ENCODE measurements around the gene TMEM178B.

DNA sequence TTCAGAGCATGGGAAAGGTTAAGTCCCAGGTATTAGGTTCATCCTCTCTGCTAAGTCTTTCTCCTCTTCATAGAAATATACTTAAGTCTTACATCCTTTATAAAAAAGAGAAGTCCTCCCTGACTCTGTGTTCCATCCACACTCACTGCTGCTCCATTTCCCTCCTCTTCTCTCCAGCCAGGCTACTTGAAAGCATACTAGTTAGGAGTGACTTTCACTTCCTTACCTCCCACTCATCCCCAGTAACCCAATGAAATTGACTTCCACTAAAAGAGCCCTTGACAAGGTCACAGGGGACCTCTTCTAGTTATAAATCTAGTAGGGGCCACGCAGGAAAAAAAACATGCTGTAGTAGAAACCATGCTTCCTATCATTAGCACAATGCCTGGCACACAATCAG, 344.2 kb downstream of the TMEM178B start:
- TF ChIP-seq POLR2A (IDR thresholded peaks at IDR 0.05): no peak
- TF ChIP-seq, protein P1, sequence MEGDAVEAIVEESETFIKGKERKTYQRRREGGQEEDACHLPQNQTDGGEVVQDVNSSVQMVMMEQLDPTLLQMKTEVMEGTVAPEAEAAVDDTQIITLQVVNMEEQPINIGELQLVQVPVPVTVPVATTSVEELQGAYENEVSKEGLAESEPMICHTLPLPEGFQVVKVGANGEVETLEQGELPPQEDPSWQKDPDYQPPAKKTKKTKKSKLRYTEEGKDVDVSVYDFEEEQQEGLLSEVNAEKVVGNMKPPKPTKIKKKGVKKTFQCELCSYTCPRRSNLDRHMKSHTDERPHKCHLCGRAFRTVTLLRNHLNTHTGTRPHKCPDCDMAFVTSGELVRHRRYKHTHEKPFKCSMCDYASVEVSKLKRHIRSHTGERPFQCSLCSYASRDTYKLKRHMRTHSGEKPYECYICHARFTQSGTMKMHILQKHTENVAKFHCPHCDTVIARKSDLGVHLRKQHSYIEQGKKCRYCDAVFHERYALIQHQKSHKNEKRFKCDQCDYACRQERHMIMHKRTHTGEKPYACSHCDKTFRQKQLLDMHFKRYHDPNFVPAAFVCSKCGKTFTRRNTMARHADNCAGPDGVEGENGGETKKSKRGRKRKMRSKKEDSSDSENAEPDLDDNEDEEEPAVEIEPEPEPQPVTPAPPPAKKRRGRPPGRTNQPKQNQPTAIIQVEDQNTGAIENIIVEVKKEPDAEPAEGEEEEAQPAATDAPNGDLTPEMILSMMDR (IDR thresholded peaks at IDR 0.05): no peak

Data from thyroid gland (tissue), 4 donors.